22Rv1 (cell line): ENCODE data around the gene TRAPPC4.
A peak's percentile ranks its signal among the peaks of the same experiment; 100 is the strongest.
"Not testable (repeated sequence)": the region's sequence is repeated elsewhere in the genome, so short reads cannot be mapped to it uniquely, and the experiment has no call there.

Experiments used
- H3K27ac ChIP-seq: fragments of 450-650 bp; 2 replicates; pipeline ENCODE4 v1.5.1; 2017
- ZFX ChIP-seq: fragments of 450-650 bp; IDR thresholded peaks from 2 replicates; pipeline ENCODE4 v1.6.1; 2017; ENCODE audit warnings: antibody characterized with exemption, borderline replicate concordance
- TF ChIP-seq, protein P1 (sequence below): fragments of 450-650 bp; IDR thresholded peaks from 2 replicates; pipeline ENCODE4 v1.5.1; 2017; ENCODE audit warnings: mild to moderate bottlenecking

TRAPPC4 gene

DNA sequence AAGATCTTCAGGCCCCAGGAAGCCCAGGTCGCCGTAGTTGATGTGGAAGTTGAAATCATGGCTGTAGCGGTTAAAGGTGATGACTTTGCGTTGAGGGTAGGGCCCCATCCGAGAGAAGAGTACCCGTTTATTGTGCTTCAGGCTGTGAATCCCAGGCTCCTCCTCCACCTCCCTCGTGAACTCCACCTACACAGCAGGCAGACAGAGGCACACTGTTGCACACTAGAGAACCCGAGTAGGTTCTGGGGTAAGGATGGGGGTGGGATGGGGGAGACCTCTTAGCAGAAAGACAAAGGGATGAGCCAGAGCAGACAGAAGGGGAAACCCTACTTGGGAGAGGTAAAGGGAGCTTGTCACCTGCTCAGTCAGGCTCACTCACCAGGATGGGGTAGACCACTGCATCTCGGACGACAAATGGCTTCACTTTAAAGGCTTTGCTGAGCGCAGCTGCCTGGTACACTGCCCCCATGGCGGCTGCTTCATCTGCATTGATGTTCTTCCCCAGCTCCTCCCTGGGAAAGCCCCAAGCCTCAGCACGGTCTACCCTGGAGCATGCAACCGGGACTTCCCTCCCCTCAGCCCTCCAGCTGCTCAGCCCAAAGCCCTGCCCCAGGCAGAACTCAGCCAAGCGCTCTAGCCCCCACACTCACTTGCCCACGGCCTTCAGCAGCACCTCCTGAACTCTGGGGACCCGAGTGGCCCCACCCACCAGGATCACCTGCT lies 33.0 kb downstream of the TRAPPC4 start:
- TF ChIP-seq, protein P1, sequence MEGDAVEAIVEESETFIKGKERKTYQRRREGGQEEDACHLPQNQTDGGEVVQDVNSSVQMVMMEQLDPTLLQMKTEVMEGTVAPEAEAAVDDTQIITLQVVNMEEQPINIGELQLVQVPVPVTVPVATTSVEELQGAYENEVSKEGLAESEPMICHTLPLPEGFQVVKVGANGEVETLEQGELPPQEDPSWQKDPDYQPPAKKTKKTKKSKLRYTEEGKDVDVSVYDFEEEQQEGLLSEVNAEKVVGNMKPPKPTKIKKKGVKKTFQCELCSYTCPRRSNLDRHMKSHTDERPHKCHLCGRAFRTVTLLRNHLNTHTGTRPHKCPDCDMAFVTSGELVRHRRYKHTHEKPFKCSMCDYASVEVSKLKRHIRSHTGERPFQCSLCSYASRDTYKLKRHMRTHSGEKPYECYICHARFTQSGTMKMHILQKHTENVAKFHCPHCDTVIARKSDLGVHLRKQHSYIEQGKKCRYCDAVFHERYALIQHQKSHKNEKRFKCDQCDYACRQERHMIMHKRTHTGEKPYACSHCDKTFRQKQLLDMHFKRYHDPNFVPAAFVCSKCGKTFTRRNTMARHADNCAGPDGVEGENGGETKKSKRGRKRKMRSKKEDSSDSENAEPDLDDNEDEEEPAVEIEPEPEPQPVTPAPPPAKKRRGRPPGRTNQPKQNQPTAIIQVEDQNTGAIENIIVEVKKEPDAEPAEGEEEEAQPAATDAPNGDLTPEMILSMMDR, result no peak
- TF ChIP-seq ZFX, result no peak
- H3K27ac ChIP-seq, result no peak overlapping the region

- H3K27ac ChIP-seq, result no peak overlapping the region
- TF ChIP-seq ZFX, result no peak
- TF ChIP-seq, protein P1, result no peak
Measured at GRCh38 chr11:119052163-119052814, 33.7 kb downstream of the TRAPPC4 start.

DNA sequence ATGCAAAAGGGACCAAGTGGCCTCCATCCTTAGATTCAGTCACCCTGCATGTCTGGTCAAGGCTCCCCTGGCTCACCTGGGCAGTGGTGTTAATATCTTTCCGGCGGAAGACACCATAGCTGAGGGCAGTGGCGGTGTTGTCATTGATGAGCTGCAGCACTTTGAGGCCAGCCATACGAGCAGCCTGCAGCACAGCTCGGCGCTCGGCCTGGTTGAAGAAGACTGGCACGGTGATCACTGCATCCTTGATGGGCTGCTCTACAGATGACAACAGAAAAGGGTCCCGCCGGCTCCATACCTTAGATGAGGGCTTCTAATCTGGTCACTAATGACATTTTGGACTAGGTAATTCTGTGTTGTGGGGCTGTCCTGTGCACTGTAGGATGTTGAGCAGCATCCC lies 35.9 kb downstream of the TRAPPC4 start:
- no peak for TF ChIP-seq ZFX
- TF ChIP-seq, protein P1, result no peak
- no peak overlapping the region for H3K27ac ChIP-seq

- TF ChIP-seq, protein P1, result no peak
- TF ChIP-seq ZFX, result no peak
- H3K27ac ChIP-seq, result peak overlapping the region; percentile 80
Measured at GRCh38 chr11:119055901-119056300, 37.3 kb downstream of the TRAPPC4 start.

- H3K27ac ChIP-seq, result peak overlapping the region; percentile 80
- TF ChIP-seq, protein P1, result no peak
Measured at GRCh38 chr11:119056421-119056999, 37.9 kb downstream of the TRAPPC4 start.

- H3K27ac ChIP-seq, result peak within 1 kb of the TSS; percentile 80
- TF ChIP-seq, protein P1, result peak; percentile 49
- no peak for TF ChIP-seq ZFX
Measured at GRCh38 chr11:119057000-119057769, 38.6 kb downstream of the TRAPPC4 start, which contains the start of gene HYOU1. TSS of gene HYOU1 (minus strand) at chr11:119057205. CDS start at chr11:119056160, 1,045 bp downstream.

- H3K27ac ChIP-seq, result not testable (repeated sequence)
Measured at GRCh38 chr11:119059128-119059527, 40.6 kb downstream of the TRAPPC4 start.
